HepG2 (cell line): ENCODE results near the gene DYSF. TPM values are rescaled to one million over a fixed set of nuclear protein-coding genes. Genes with fewer than 3 reads are reported as not detected.

ENCODE experiments used
- ATAC-seq: fragments of 200-7000 bp; cut with Tn5 transposase; 3 replicates; pipeline ENCODE4 v1.9.1; 2020; ENCODE audit warnings: mild to moderate bottlenecking, moderate library complexity
- BruUV-seq: library from RNA; stranded (reverse); fragments of 400-500 nt; replicated peaks from 2 replicates; lab custom pipeline; 2021; lab: Mats Ljungman, UMichigan
- CTCF ChIA-PET: fragments of 300-600 bp; formaldehyde crosslinking; extraction: SDS; loops from one replicate; lab custom pipeline; 2021; ENCODE audit warnings: low total read pairs, inconsistent platforms, low intra/inter-chr PET ratio; lab: Yijun Ruan, JAX
- POLR2A ChIA-PET: fragments of 350-600 bp; sonication (Branson Sonifier 250); formaldehyde crosslinking; loops from one replicate; lab custom pipeline; 2020; ENCODE audit warnings: antibody characterized with exemption, inconsistent platforms; lab: Yijun Ruan, JAX
- DNase-seq: peaks from one replicate; pipeline ENCODE4 v3.0.0-alpha.2; 2015; ENCODE audit warnings: low spot score
- FAIRE-seq: peaks from 3 replicates; lab custom pipeline; 2011; peaks lifted over from hg19 to GRCh38; lab: Jason Lieb, UNC
- H2AFZ ChIP-seq: one replicate; pipeline ENCODE4 v1.6.1; 2011; ENCODE audit warnings: low read length, inconsistent platforms
- H3K27ac ChIP-seq: fragments of 300-600 bp; 3 replicates; pipeline ENCODE4 v1.8.0; 2011; ENCODE audit warnings: mixed run types, mild to moderate bottlenecking, mixed read lengths, low read length, inconsistent platforms; ENCODE audit not compliant: insufficient read depth; ENCODE audit errors: extremely low read length
- H3K27me3 ChIP-seq, 2 experiments: fragments of 200-600 bp in 1 of 2; 2 replicates in 1 of 2; 3 replicates in 1 of 2; pipeline versions ENCODE4 v1.6.0 to v1.8.0; 2011; ENCODE audit warnings: low read length in 2 of 2, mild to moderate bottlenecking in 2 of 2, moderate library complexity in 2 of 2, inconsistent platforms in 1 of 2; ENCODE audit not compliant: insufficient read depth in 2 of 2, control insufficient read depth in 1 of 2
- H3K36me3 ChIP-seq, 2 experiments: fragments of 200-600 bp in 1 of 2; replicated peaks in 1 of 2; 2 replicates in 1 of 2; 3 replicates in 1 of 2; pipeline versions ENCODE4 v1.5.1 to v1.8.0; 2011; ENCODE audit warnings: low read length in 2 of 2, inconsistent platforms in 1 of 2; ENCODE audit not compliant: insufficient read depth in 2 of 2, control insufficient read depth in 1 of 2
- H3K4me1 ChIP-seq: 2 replicates; pipeline ENCODE4 v1.5.1; 2012; ENCODE audit warnings: low read length, inconsistent platforms; ENCODE audit not compliant: insufficient read depth
- H3K4me2 ChIP-seq: 2 replicates; pipeline ENCODE4 v1.6.0; 2011; ENCODE audit warnings: low read depth, low read length, inconsistent platforms
- H3K4me3 ChIP-seq, 3 experiments: fragments of 200-600 bp in 1 of 3; sonication (generic), shearing (Covaris generic) in 1 of 3; replicated peaks in 1 of 3; 2 replicates each; pipeline ENCODE4 v1.5.1; 2011 to 2016; ENCODE audit warnings: low read length in 3 of 3, inconsistent platforms in 2 of 3, low read depth in 2 of 3, mild to moderate bottlenecking in 2 of 3, control low read depth in 1 of 3, mixed read lengths in 1 of 3; ENCODE audit not compliant: insufficient read depth in 1 of 3
- H3K79me2 ChIP-seq: one replicate; pipeline ENCODE4 v1.6.1; 2011; ENCODE audit warnings: low read length, inconsistent platforms; ENCODE audit not compliant: insufficient read depth
- H3K9ac ChIP-seq: 2 replicates; pipeline ENCODE4 v1.6.0; 2011; ENCODE audit warnings: mild to moderate bottlenecking, low read depth, low read length, inconsistent platforms; ENCODE audit not compliant: insufficient read depth
- H3K9me3 ChIP-seq: 2 replicates; pipeline ENCODE4 v1.5.1; 2012; ENCODE audit warnings: mild to moderate bottlenecking, low read length
- H4K20me1 ChIP-seq: 2 replicates; pipeline ENCODE4 v1.6.0; 2011; ENCODE audit warnings: inconsistent platforms, mild to moderate bottlenecking, low read length, moderate library complexity; ENCODE audit not compliant: insufficient read depth
- CREB1 ChIP-seq, 2 experiments: fragments of 450-650 bp in 1 of 2; IDR thresholded peaks; 2 replicates each; pipeline ENCODE4 v1.6.1; 2016 to 2017; ENCODE audit warnings: control low read depth in 1 of 2, mild to moderate bottlenecking in 1 of 2, missing compliant biosample characterization in 1 of 2, missing genetic modification characterization in 1 of 2
- FOXO1 ChIP-seq: sonication (generic); formaldehyde crosslinking; IDR thresholded peaks from 2 replicates; pipeline ENCODE4 v1.4.0; 2020; ENCODE audit warnings: missing genetic modification reagents
- MEIS2 ChIP-seq: sonication (generic); formaldehyde crosslinking; IDR thresholded peaks from 2 replicates; pipeline ENCODE4 v1.9.0; 2021; ENCODE audit warnings: mild to moderate bottlenecking, missing genetic modification reagents
- NR2F2 ChIP-seq: IDR thresholded peaks from 2 replicates; pipeline ENCODE4 v1.6.1; 2012; ENCODE audit warnings: low read depth, inconsistent platforms, borderline replicate concordance
- RXRB ChIP-seq: IDR thresholded peaks from 2 replicates; pipeline ENCODE4 v1.6.1; 2016; ENCODE audit warnings: borderline replicate concordance, missing genetic modification reagents, missing compliant biosample characterization
- ZFP37 ChIP-seq: sonication (generic); formaldehyde crosslinking; IDR thresholded peaks from 2 replicates; pipeline ENCODE4 v1.4.0; 2020; ENCODE audit warnings: missing genetic modification reagents, borderline replicate concordance
- ZNF558 ChIP-seq: sonication (generic); formaldehyde crosslinking; IDR thresholded peaks from 2 replicates; pipeline ENCODE4 v1.9.0; 2022; ENCODE audit warnings: mild to moderate bottlenecking, missing genetic modification reagents, borderline replicate concordance
- ZNF605 ChIP-seq: sonication (generic); formaldehyde crosslinking; IDR thresholded peaks from 2 replicates; pipeline ENCODE4 v1.8.0; 2022; ENCODE audit warnings: mild to moderate bottlenecking, missing genetic modification reagents
- ZNF644 ChIP-seq: IDR thresholded peaks from 2 replicates; pipeline ENCODE4 v1.6.1; 2016; ENCODE audit warnings: low read depth
- ZSCAN12 ChIP-seq: sonication (generic); formaldehyde crosslinking; IDR thresholded peaks from 2 replicates; pipeline ENCODE4 v1.9.0; 2021; ENCODE audit warnings: mild to moderate bottlenecking, missing genetic modification reagents
- WGBS: methylation state at CpG from one replicate; pipeline ENCODE4 v1.1.6; 2017; ENCODE audit warnings: low lambda C conversion rate; 5-methylcytosine and 5-hydroxymethylcytosine counted together
- in situ Hi-C: cut with HindIII; loops from 2 replicates; pipeline ENCODE4 v1.10.0; 2017; ENCODE audit warnings: low pct_unique_long_range_greater_than_20kb; ENCODE audit not compliant: extremely low pct_ligation_motif_present
- intact Hi-C: fragments of 100-400 bp; cut with micrococcal nuclease; formaldehyde crosslinking; loops from one replicate; pipeline ENCODE4 v1.10.0; 2022; ENCODE audit not compliant: unreplicated experiment
- polyA plus RNA-seq, 8 experiments: library from polyadenylated mRNA; depleted of rRNA in 3 of 8; stranded (reverse) in 7 of 8; unstranded in 1 of 8; fragments of >200 nt; fragmentation: Illumina TruSeq in 4 of 8; extraction: Trizol in 4 of 8; gene quantifications; 2 replicates each; pipeline versions ENCODE4 v1.2.1 to v1.2.3, GENCODE V29; 2011 to 2016; ENCODE audit warnings: low read depth in 4 of 8, missing spikeins in 1 of 8, mixed read lengths in 1 of 8; ENCODE audit not compliant: insufficient read depth in 1 of 8
- total RNA-seq, 5 experiments: library from RNA; depleted of rRNA; stranded (reverse); fragments of >200 nt; fragmentation: Illumina TruSeq; extraction: Trizol; gene quantifications; 2 replicates each; pipeline ENCODE4 v1.2.3, GENCODE V29; 2016; ENCODE audit warnings: low read depth in 1 of 5
- TF ChIP-seq, protein P1 (sequence below): sonication (generic); formaldehyde crosslinking; IDR thresholded peaks from 2 replicates; pipeline ENCODE4 v1.4.0; 2020; ENCODE audit warnings: missing genetic modification reagents, mild to moderate bottlenecking, borderline replicate concordance
- TF ChIP-seq, protein P2 (sequence below): sonication (generic); formaldehyde crosslinking; IDR thresholded peaks from 2 replicates; pipeline ENCODE4 v1.8.0; 2022; ENCODE audit warnings: missing genetic modification reagents, mild to moderate bottlenecking, inconsistent platforms, borderline replicate concordance
- TF ChIP-seq, protein P3 (sequence below): sonication (generic); formaldehyde crosslinking; IDR thresholded peaks from 2 replicates; pipeline ENCODE4 v1.8.1; 2023; ENCODE audit warnings: mild to moderate bottlenecking, inconsistent platforms, moderate library complexity, missing genetic modification reagents, borderline replicate concordance

The DYSF gene
- total and polyA plus RNA-seq, 2 of the 13 experiments (the other 11 are each of a cell fraction or from before 2014, with no cell fraction given), result 0.15 to 2.4 TPM

DNA sequence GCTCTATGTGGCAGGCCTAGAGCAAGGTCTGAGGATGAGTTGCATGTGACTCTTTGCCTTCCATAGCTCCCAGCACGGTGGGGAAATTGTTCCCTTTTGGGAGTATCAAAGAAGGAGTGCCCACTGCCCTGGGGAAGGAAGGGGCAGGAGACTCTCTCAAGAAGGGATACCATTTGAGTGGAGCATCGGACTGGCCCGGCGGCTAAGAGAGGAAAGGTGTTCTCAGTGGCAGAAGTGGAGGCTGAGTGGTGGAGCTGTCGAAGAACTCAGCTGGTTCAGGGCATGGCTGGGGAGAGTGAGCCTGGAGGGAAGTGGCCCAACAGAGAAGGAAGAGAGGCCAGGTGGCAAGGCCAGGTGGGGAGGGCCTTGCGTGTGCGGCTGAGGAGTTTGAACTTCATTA, 235.2 kb downstream of the DYSF start:
- ChIA-PET CTCF (no interaction called here), POLR2A (no interaction called here)
- H3K79me2 ChIP-seq, result no peaks in the 10 kb centered on the region
- TF ChIP-seq CREB1 (IDR thresholded peaks at IDR 0.05) (no peak), CREB1 (CRISPR knock-in tag; IDR thresholded peaks at IDR 0.05) (no peak), NR2F2 (no peak), ZFP37 (CRISPR knock-in tag) (no peak), ZNF644 (CRISPR knock-in tag) (no peak), MEIS2 (CRISPR knock-in tag) (no peak), ZNF605 (no peak), ZNF558 (CRISPR knock-in tag) (no peak), ZSCAN12 (no peak), FOXO1 (CRISPR knock-in tag) (no peak), RXRB (CRISPR knock-in tag) (no peak)
- TF ChIP-seq, protein P1, sequence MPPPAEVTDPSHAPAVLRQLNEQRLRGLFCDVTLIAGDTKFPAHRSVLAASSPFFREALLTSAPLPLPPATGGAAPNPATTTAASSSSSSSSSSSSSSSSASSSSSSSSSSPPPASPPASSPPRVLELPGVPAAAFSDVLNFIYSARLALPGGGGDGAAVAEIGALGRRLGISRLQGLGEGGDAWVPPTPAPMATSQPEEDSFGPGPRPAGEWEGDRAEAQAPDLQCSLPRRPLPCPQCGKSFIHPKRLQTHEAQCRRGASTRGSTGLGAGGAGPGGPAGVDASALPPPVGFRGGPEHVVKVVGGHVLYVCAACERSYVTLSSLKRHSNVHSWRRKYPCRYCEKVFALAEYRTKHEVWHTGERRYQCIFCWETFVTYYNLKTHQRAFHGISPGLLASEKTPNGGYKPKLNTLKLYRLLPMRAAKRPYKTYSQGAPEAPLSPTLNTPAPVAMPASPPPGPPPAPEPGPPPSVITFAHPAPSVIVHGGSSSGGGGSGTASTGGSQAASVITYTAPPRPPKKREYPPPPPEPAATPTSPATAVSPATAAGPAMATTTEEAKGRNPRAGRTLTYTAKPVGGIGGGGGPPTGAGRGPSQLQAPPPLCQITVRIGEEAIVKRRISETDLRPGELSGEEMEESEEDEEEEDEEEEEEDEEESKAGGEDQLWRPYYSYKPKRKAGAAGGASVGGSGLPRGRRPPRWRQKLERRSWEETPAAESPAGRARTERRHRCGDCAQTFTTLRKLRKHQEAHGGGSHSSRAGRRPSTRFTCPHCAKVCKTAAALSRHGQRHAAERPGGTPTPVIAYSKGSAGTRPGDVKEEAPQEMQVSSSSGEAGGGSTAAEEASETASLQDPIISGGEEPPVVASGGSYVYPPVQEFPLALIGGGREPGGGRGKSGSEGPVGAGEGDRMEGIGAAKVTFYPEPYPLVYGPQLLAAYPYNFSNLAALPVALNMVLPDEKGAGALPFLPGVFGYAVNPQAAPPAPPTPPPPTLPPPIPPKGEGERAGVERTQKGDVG (CRISPR knock-in tag), result no peak
- TF ChIP-seq, protein P2, sequence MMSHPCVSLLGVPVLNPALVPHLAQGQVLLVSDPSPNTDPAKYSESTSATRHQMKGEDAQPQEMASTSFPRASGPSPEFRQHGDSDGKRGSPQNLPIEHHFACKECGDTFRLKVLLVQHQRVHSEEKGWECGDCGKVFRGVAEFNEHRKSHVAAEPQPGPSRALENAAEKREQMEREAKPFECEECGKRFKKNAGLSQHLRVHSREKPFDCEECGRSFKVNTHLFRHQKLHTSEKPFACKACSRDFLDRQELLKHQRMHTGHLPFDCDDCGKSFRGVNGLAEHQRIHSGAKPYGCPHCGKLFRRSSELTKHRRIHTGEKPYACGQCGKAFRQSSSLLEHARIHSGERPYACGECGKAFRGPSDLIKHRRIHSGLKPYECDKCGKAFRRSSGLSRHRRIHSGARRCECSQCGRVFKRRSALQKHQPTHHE (CRISPR knock-in tag), result no peak
- TF ChIP-seq, protein P3, sequence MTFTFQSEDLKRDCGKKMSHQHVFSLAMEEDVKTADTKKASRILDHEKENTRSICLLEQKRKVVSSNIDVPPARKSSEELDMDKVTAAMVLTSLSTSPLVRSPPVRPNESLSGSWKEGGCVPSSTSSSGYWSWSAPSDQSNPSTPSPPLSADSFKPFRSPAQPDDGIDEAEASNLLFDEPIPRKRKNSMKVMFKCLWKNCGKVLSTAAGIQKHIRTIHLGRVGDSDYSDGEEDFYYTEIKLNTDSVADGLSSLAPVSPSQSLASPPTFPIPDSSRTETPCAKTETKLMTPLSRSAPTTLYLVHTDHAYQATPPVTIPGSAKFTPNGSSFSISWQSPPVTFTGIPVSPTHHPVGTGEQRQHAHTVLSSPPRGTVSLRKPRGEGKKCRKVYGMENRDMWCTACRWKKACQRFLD (CRISPR knock-in tag), result no peak
- intact Hi-C loops, result no loop called here
- H3K9me3 ChIP-seq, result no peaks in the 10 kb centered on the region
- in situ Hi-C loops, result no loop called here
- no peak overlapping the region for H3K4me3 ChIP-seq
- FAIRE-seq (no peak), DNase-seq (no peak), ATAC-seq (no peak)
- BruUV-seq, result no TSS peak
- no peak overlapping the region for H3K4me2 ChIP-seq
- no peak overlapping the region for H2AFZ ChIP-seq
- no peak overlapping the region for H3K9ac ChIP-seq
- 65% methylated on average over 7 of the region's 7 CpGs for WGBS
- no peaks in the 10 kb centered on the region for H3K36me3 ChIP-seq
- H3K27ac ChIP-seq, result no peak overlapping the region
- no peaks in the 10 kb centered on the region for H4K20me1 ChIP-seq
- H3K4me1 ChIP-seq, result no peaks in the 10 kb centered on the region
- peaks cover 2 to 14% of the 10 kb centered on the region in 2 experiments; a peak in 3 of 5 replicates for H3K27me3 ChIP-seq
